DMS 273 (cell line): ENCODE measurements around the gene NELL2.

Experiments used
- DNase-seq: peaks from one replicate; lab custom pipeline; 2025; ENCODE audit not compliant: unreplicated experiment; lab: John Stamatoyannopoulos, UW

Gene NELL2

DNA sequence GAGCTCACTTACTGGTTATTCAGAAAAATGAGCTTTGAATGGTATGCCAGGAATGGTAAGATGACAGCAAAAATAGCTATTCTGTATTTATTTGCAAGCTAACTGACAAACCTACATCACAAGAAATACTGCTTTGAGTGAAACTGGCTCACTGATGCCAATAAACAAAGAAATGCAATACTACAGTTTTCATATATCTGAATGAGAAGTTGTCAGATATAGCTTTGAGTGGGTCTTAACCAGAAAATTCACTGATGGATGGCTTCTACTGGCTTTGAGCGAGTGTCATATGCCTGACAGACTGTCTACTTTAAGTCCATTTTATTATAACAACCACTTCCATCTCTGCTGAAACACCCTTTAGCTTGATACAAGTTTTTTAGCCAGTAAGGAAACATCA is 330.1 kb downstream of the NELL2 start:
- no peak for DNase-seq

- DNase-seq: no peak
These were observed 332.1 kb downstream of the NELL2 start for GRCh38 chr12:44544018-44544417.

- no peak for DNase-seq
These were observed 333.4 kb downstream of the NELL2 start for GRCh38 chr12:44542716-44543115.

DNA sequence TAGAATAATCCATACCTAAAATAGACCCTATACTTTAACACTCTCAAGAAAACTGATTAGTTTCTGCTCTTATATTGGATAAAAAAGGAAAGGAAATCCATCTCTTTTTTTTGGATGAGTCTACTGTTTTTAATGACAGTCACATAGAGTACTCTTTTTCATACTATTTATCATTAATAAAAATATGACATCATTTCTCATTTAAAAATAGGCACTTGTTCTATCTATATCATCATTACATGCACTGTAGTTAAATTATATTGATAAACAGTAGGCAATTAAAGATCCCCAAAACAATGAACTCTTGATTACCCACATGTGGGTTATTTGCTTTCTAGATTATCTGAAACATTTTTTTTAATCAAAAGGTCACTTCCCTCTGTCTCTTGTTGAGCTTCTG is 338.8 kb downstream of the NELL2 start:
- no peak for DNase-seq

- DNase-seq: no peak
These were observed 343.2 kb downstream of the NELL2 start for GRCh38 chr12:44532940-44533339.

- no peak for DNase-seq
These were observed 344.7 kb downstream of the NELL2 start for GRCh38 chr12:44531320-44531971.

DNA sequence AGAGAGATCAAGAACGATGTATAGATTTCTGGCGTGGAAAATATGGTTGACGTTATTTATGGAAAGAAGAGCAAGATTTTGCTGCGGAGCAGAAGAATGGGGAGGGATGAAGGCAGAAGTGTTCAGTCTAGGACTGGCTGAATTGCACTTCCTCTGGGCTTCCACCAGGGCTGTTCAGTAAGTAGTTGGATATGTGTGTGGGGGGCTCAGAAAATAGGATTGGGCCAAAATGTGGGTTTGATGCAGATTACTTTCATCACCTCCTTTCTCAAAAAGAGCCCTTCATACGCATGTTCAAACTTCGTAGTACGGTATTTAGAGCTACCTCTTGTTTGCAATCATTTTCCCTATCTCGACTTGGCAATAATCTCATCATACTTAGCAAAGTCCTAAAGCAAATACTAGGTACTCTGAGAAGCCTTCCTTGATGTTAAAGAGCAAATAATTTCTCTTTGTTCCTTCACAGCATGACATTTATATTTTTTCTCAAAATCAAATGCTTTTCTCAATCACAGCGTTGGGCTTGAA is 349.4 kb downstream of the NELL2 start:
- no peak for DNase-seq

DNA sequence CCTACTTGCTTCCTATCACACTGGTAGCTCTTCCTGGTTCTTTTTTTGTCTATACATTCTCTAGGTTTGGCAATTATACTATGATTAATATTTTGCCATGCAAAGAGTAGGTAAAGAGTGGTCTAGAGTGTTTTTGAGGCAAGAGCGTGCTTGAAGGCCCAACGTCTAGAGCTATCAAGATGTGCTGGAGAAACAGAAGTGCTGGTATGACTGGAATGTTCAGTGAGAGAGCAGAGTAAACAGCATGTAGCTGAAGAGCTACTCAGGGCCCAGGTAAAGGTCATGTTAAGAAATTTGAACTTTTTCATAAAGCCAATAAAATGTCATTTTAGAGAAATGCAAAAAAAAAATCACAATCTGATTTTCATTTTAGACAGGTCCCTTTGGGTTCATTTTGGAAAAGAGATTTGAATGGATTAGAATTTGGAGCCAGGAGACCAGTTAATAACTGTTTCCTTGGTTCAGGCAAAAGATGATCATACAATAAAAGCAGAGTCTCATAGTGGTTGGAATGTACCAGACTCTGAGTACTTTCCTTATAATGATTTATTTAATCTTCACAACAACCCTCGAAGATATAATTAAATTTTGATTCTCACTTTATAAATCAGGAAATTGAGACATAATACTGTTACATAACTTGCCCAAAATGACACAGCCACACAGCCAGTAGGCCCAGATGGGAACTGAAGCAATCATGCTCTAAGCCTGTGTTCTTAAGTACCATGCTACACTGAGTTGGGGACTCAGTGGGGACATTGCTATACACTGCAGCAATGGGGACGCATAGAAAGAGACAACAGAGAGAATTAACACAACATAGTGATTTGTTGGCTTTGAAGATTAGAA is 350.1 kb downstream of the NELL2 start:
- no peak for DNase-seq

- DNase-seq: no peak
These were observed 352.3 kb downstream of the NELL2 start for GRCh38 chr12:44523828-44524227.

DNA sequence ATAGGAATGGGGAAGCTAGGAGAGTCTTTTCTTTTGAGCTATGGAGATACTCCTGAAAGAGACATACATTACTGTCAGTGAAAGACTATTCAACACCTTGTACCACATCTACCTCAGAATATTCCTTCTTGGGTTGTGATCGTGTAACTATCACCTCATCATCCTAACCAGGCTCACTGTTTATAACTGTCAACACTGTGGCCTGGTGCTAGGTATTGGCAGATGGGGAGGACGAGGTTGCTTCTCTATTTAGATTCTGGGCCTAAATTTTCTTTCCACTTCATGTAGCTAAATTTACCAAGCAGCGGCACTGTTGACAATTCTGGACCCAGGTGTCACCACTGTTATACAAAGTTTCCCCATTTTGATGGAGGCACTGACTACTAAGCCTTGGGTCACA is 354.4 kb downstream of the NELL2 start:
- no peak for DNase-seq

DNA sequence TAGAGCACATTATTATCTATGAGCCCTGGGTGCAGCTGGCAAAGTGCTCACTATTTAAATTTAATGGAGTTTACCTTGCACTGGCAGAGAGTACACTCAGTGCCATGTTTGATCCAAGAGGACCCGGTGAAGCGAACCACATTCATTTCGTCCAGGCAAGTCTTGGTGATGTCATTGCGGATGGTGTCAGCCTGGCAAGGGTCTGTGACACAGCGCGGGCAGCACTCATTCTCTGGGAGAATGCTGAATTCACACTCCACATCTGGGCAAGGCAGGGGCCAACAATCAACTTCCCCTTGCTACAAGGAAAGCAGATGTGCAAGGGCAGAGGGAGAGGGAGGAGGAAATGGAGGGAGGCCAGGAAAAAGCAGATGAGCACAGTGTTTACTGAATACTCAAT is 356.2 kb downstream of the NELL2 start:
- no peak for DNase-seq

DNA sequence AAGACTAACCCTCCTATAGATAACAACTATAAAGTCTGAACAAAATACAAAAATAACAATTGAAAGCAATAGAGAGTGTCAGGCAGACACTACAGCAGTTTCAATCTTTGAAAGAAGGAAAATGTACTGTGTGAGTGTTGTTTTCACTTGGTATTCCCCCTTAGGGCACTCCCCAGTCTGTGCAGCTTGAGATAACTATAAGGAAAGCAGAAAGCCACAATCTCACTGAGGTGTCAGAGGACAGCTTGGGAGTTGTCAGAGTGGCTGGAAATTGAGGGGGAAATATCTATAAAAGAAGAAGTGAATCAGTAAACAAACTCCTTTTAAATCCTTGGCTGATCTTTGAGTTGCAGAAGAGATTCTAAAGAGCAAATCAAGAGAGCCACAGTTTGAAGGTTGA is 364.8 kb downstream of the NELL2 start:
- no peak for DNase-seq

DNA sequence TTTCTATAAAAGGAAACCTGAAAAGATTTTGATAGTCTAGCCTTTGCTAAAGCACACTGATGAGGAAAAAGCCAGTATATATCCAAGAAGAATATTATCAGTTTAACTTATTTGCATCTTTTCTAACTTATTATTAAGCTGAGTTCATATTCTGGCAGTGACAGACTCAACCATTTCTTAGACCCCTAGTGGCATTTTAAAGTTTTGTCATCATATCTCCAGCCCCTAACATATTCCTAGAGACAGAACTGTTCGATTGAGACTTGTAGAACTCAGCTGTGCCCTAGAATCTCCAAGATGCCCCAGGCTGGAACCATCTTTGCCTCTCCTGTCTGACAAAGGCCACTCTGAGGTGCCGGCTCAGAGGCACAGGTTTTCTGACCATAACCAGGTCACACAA is 365.6 kb downstream of the NELL2 start:
- DNase-seq: peak; percentile 19

DNA sequence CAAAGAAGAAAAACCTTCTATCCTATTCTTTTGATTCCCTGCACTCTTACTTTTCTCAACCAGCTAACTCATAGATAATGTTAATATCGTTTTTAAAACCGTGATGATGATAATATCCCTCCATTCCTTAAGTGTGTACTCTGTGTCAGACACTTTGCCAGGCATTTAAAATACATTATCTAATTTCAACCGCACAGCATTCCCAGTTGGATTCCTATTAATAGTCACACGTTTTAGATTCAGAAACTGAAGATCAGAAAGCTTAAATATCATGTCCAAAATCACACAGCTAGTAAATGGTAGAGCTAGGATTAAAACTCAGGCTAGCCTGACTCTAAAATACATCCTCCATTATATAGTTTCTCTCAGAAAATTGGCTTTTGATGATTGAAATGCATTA is 366.0 kb downstream of the NELL2 start:
- DNase-seq: no peak

- DNase-seq: no peak
These were observed 366.6 kb downstream of the NELL2 start for GRCh38 chr12:44509471-44509870.

- DNase-seq: peak; percentile 67
These were observed 368.7 kb downstream of the NELL2 start for GRCh38 chr12:44507461-44507860.

GRCh38 chr12:44504799-44505198 is 371.3 kb downstream of the NELL2 start:
- DNase-seq: no peak

DNA sequence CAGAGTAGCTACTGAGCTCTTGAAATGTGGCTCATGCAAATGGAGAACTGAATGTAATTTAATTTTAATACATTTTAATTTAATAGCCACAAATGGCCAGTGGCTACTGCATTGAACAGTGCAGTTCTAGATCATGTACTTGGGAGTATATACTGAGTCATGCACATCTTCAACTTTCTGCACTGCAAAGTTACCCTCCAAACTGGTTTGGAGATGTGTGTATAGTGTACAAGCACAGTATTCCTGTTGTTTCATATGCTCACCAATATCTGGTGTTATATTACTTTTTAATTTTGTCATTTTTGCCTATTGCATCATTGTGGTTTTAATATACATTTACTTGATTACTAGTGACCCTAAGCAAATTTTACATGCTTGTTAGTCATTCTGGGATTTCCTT is 372.8 kb downstream of the NELL2 start:
- DNase-seq: no peak

GRCh38 chr12:44502681-44503080 is 373.4 kb downstream of the NELL2 start:
- no peak for DNase-seq

DNA sequence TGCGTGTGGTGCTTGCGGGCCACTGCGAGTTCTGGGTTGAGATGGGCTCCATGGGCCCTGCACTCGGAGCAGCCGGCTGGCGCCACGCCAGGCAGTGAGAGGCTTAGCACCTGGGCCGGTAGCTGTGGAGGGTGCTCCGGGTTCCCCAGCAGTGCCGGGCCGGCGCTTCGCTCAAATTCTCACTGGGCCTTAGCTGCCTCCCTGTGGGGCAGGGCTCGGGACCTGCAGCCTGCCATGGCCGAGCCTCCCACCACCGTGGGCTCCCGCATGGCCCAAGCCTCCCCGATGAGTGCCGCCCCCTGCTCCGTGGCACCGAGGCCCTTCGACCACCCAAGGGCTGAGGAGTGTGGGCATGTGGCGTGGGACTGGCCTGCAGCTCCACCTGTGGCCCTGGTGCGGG is 375.7 kb downstream of the NELL2 start:
- DNase-seq: peak; percentile 1

GRCh38 chr12:44497044-44497443 is 379.1 kb downstream of the NELL2 start:
- peak; percentile 3 for DNase-seq

DNA sequence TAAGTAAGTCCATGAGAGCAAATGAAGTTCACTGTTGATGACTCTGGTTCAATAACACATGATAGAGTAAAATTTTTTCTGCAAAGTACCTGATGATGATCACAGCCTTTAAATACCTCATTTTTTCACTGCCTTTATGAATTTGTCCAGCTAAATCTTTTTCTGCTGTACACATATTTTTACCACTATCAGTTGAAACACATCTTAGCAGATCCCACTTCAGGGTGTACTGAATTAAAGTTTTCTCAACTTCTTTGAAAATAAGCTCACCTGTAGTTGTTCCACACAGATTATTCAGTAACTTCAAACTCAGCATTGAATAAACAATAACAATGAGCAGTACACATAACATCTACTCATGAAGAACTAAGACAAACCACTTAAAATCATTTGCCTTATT is 385.9 kb downstream of the NELL2 start:
- DNase-seq: no peak
